MCF 10A (cell line): ENCODE results near the gene LRP4. TPM values are rescaled to one million over a fixed set of nuclear protein-coding genes. Genes with fewer than 3 reads are reported as not detected.

Source experiments
- BruUV-seq: library from RNA; stranded (reverse); fragments of 400-500 nt; replicated peaks from 2 replicates; lab custom pipeline; 2021; lab: Mats Ljungman, UMichigan
- CTCF ChIA-PET: fragments of 300-600 bp; sonication (Branson Sonifier 250); formaldehyde crosslinking; extraction: SDS; loops from one replicate; lab custom pipeline; 2021; ENCODE audit warnings: antibody characterized with exemption, inconsistent platforms; lab: Yijun Ruan, JAX
- POLR2A ChIA-PET: fragments of 300-600, 350-650 bp; sonication (Branson Sonifier 250); formaldehyde crosslinking; extraction: SDS; loops from one replicate; lab custom pipeline; 2020; ENCODE audit warnings: antibody characterized with exemption, inconsistent platforms; lab: Yijun Ruan, JAX
- DNase-seq: peaks from one replicate; pipeline ENCODE4 v3.0.0-alpha.2; 2018; ENCODE audit not compliant: unreplicated experiment
- H3K27ac Mint-ChIP-seq: one replicate; pipeline ENCODE4 v1.8.0; 2022; ENCODE audit warnings: mild to moderate bottlenecking, low read depth, mixed read lengths; ENCODE audit not compliant: unreplicated experiment
- H3K27me3 Mint-ChIP-seq: one replicate; pipeline ENCODE4 v1.8.0; 2022; ENCODE audit warnings: mixed read lengths; ENCODE audit not compliant: insufficient read depth, unreplicated experiment
- H3K36me3 Mint-ChIP-seq: one replicate; pipeline ENCODE4 v1.8.0; 2022; ENCODE audit warnings: mild to moderate bottlenecking, moderate library complexity, mixed read lengths; ENCODE audit not compliant: insufficient read depth, unreplicated experiment
- H3K4me1 Mint-ChIP-seq: one replicate; pipeline ENCODE4 v1.8.0; 2022; ENCODE audit warnings: mixed read lengths; ENCODE audit not compliant: insufficient read depth, unreplicated experiment
- H3K4me3 Mint-ChIP-seq: one replicate; pipeline ENCODE4 v1.8.0; 2022; ENCODE audit warnings: mild to moderate bottlenecking, moderate library complexity, mixed read lengths; ENCODE audit not compliant: unreplicated experiment
- H3K9me3 Mint-ChIP-seq: one replicate; pipeline ENCODE4 v1.8.0; 2022; ENCODE audit warnings: mixed read lengths; ENCODE audit not compliant: unreplicated experiment
- intact Hi-C: fragments of 100-400 bp; cut with micrococcal nuclease; formaldehyde crosslinking; loops from 2 replicates; pipeline ENCODE4 v1.14.1; 2022
- total RNA-seq: library from RNA; stranded (reverse); gene quantifications from 2 replicates; pipeline ENCODE4 v1.2.3, GENCODE V29; 2022
- TF ChIP-seq, protein P1 (sequence below): fragments of 200-600 bp; IDR thresholded peaks from one replicate; pipeline ENCODE4 v1.8.0; 2022; ENCODE audit warnings: antibody characterized with exemption, mild to moderate bottlenecking; ENCODE audit not compliant: unreplicated experiment

The LRP4 gene
- total RNA-seq, 1 experiment from 2014 or later: 1.0 TPM

GRCh38 chr11:46900091-46900746 lies 18.1 kb downstream of the LRP4 start:
- H3K27ac Mint-ChIP-seq: no peak overlapping the region
- peak; percentile 68 for DNase-seq
- intact Hi-C loops: no loop called here
- TF ChIP-seq, protein P1, sequence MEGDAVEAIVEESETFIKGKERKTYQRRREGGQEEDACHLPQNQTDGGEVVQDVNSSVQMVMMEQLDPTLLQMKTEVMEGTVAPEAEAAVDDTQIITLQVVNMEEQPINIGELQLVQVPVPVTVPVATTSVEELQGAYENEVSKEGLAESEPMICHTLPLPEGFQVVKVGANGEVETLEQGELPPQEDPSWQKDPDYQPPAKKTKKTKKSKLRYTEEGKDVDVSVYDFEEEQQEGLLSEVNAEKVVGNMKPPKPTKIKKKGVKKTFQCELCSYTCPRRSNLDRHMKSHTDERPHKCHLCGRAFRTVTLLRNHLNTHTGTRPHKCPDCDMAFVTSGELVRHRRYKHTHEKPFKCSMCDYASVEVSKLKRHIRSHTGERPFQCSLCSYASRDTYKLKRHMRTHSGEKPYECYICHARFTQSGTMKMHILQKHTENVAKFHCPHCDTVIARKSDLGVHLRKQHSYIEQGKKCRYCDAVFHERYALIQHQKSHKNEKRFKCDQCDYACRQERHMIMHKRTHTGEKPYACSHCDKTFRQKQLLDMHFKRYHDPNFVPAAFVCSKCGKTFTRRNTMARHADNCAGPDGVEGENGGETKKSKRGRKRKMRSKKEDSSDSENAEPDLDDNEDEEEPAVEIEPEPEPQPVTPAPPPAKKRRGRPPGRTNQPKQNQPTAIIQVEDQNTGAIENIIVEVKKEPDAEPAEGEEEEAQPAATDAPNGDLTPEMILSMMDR: no peak
- no peak overlapping the region for H3K4me3 Mint-ChIP-seq
- no peaks in the 10 kb centered on the region for H3K9me3 Mint-ChIP-seq
- H3K4me1 Mint-ChIP-seq: peaks cover 12% of the 10 kb centered on the region
- ChIA-PET CTCF (interaction anchor here (0.6 to 1.6 kb wide), 5 partner anchors 32 to 360 kb away, joined by 4 to 12 read pairs (median 4); no protein-coding TSS in a partner anchor), POLR2A (interaction anchor here (0.9 to 1.8 kb wide), 4 partner anchors 11 to 17 kb away, joined by 3 to 5 read pairs (median 4); no protein-coding TSS in a partner anchor)
- H3K36me3 Mint-ChIP-seq: no peaks in the 10 kb centered on the region
- H3K27me3 Mint-ChIP-seq: peaks cover 7% of the 10 kb centered on the region
- no TSS peak for BruUV-seq

GRCh38 chr11:46899501-46900025 lies 18.8 kb downstream of the LRP4 start:
- peaks cover 7% of the 10 kb centered on the region for H3K27me3 Mint-ChIP-seq
- BruUV-seq: no TSS peak
- H3K36me3 Mint-ChIP-seq: no peaks in the 10 kb centered on the region
- no peak overlapping the region for H3K27ac Mint-ChIP-seq
- intact Hi-C loops: no loop called here
- DNase-seq: no peak
- TF ChIP-seq, protein P1: no peak
- H3K9me3 Mint-ChIP-seq: no peaks in the 10 kb centered on the region
- H3K4me3 Mint-ChIP-seq: no peak overlapping the region
- ChIA-PET CTCF (interaction anchor here (0.6 kb wide), 2 partner anchors 91 to 1791 kb away, joined by 3 to 4 read pairs; no protein-coding TSS in a partner anchor), POLR2A (interaction anchor here (0.9 to 1.8 kb wide), 2 partner anchors 13 to 15 kb away, joined by 3 to 5 read pairs; no protein-coding TSS in a partner anchor)
- peaks cover 12% of the 10 kb centered on the region for H3K4me1 Mint-ChIP-seq

GRCh38 chr11:46898396-46899095 lies 19.8 kb downstream of the LRP4 start:
- DNase-seq: no peak
- Mint-ChIP-seq H3K9me3 (no peaks in the 10 kb centered on the region), H3K4me3 (no peak overlapping the region), H3K27ac (no peak overlapping the region), H3K36me3 (no peaks in the 10 kb centered on the region), H3K27me3 (no peaks in the 10 kb centered on the region), H3K4me1 (peaks cover 12% of the 10 kb centered on the region)
- POLR2A ChIA-PET: no interaction called here
- no TSS peak for BruUV-seq
- intact Hi-C loops: no loop called here
- TF ChIP-seq, protein P1: no peak
- CTCF ChIA-PET: interaction anchor here (1.6 kb wide), 1 partner anchor 255 kb away, joined by 3 read pairs; no protein-coding TSS in a partner anchor
